Osteoblast (primary cell): ENCODE measurements around the gene CDH5. TPM values are rescaled to one million over a fixed set of nuclear protein-coding genes. Genes with fewer than 3 reads are reported as not detected.

Experiments used
- DNase-seq: peaks from one replicate; pipeline ENCODE4 v3.0.0; 2011; ENCODE audit warnings: low spot score, mixed read lengths; ENCODE audit not compliant: insufficient read length; ENCODE audit errors: missing footprints
- H2AFZ ChIP-seq: 2 replicates; pipeline ENCODE4 v1.6.0; 2011; ENCODE audit warnings: mild to moderate bottlenecking, low read length
- H3K27ac ChIP-seq: 2 replicates; pipeline ENCODE4 v1.5.1; 2011; ENCODE audit warnings: mild to moderate bottlenecking, low read depth, low read length, moderate library complexity
- H3K27me3 ChIP-seq: 2 replicates; pipeline ENCODE4 v1.6.0; 2012; ENCODE audit warnings: mild to moderate bottlenecking, control low read depth, inconsistent platforms, low read length, moderate library complexity; ENCODE audit not compliant: insufficient read depth
- H3K36me3 ChIP-seq: 2 replicates; pipeline ENCODE4 v1.5.1; 2011; ENCODE audit warnings: mild to moderate bottlenecking, low read length, control low read depth, moderate library complexity; ENCODE audit not compliant: insufficient read depth
- H3K4me1 ChIP-seq: 2 replicates; pipeline ENCODE4 v1.5.1; 2011; ENCODE audit warnings: mild to moderate bottlenecking, low read length, control low read depth, moderate library complexity; ENCODE audit not compliant: insufficient read depth
- H3K4me2 ChIP-seq: 2 replicates; pipeline ENCODE4 v1.6.0; 2011; ENCODE audit warnings: mild to moderate bottlenecking, low read length; ENCODE audit not compliant: insufficient read depth
- H3K4me3 ChIP-seq: fragments of 200-600 bp; sonication (generic); 3 replicates; pipeline ENCODE4 v1.5.1; 2012; ENCODE audit warnings: mild to moderate bottlenecking, low read length, inconsistent platforms; ENCODE audit not compliant: insufficient read depth
- H3K79me2 ChIP-seq: 2 replicates; pipeline ENCODE4 v1.6.0; 2012; ENCODE audit warnings: mild to moderate bottlenecking, low read length, control low read depth, inconsistent platforms; ENCODE audit not compliant: insufficient read depth
- H3K9me3 ChIP-seq: 2 replicates; pipeline ENCODE4 v1.5.1; 2011; ENCODE audit warnings: low read depth, low read length, control low read depth
- H4K20me1 ChIP-seq: 2 replicates; pipeline ENCODE4 v1.6.0; 2012; ENCODE audit warnings: mild to moderate bottlenecking, low read length, control low read depth; ENCODE audit not compliant: insufficient read depth
- total RNA-seq: library from RNA; depleted of rRNA; stranded (reverse); fragments of >200 nt; gene quantifications from 2 replicates; pipeline ENCODE4 v1.2.3, GENCODE V29; 2012
- TF ChIP-seq, protein P1 (sequence below): IDR thresholded peaks from 2 replicates; pipeline ENCODE4 v1.5.1; 2011; ENCODE audit warnings: mild to moderate bottlenecking, low read depth, low read length, moderate library complexity; ENCODE audit errors: extremely low read depth

Gene CDH5
- total RNA-seq, 1 donor, result 0.72 TPM

DNA sequence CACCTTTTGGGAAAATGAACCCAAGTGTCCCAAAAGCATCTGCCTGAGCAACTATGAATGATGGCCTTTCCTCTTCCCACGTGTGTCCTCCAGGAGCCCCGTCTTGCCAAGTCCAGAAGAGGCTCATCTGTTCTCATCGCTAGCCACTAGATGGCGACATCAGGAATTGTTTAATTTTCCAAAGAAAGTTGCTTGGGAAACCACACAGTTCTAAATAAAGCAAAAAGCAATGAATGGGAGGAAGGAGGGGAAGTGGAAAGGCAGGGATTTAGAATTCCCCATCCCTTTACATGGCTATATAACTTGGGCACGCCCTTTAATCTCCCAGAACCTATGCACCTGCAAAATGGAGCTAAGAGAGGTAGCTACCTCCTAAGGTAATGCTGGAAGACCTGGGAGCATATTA, 9.0 kb upstream of the CDH5 start:
- peaks cover 13% of the 10 kb centered on the region for H3K4me1 ChIP-seq
- TF ChIP-seq, protein P1, sequence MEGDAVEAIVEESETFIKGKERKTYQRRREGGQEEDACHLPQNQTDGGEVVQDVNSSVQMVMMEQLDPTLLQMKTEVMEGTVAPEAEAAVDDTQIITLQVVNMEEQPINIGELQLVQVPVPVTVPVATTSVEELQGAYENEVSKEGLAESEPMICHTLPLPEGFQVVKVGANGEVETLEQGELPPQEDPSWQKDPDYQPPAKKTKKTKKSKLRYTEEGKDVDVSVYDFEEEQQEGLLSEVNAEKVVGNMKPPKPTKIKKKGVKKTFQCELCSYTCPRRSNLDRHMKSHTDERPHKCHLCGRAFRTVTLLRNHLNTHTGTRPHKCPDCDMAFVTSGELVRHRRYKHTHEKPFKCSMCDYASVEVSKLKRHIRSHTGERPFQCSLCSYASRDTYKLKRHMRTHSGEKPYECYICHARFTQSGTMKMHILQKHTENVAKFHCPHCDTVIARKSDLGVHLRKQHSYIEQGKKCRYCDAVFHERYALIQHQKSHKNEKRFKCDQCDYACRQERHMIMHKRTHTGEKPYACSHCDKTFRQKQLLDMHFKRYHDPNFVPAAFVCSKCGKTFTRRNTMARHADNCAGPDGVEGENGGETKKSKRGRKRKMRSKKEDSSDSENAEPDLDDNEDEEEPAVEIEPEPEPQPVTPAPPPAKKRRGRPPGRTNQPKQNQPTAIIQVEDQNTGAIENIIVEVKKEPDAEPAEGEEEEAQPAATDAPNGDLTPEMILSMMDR, result peak; percentile 92

DNA sequence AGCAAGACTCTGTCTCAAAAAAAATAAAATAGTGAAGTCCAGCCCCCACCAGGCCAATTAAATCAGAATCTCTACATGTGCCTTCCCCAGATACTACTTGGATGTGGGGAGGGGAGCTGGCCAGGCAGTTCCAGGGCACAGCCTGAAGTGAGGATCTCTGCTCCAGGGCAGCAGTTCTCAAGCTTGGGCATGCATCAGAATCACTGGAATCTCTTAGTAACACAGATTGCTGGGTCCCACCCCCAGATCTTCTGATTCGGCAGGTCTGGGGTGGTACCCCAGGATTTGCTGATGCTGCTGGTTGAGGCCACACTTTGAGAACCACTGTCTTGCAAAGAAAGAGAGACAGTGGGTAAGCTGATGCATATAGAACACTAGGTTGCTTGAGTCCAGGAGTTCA, 8.3 kb upstream of the CDH5 start:
- H3K4me3 ChIP-seq, result no peak overlapping the region
- H3K4me2 ChIP-seq, result no peak overlapping the region
- peaks cover 13% of the 10 kb centered on the region for H3K4me1 ChIP-seq
- no peak overlapping the region for H2AFZ ChIP-seq
- no peaks in the 10 kb centered on the region for H3K9me3 ChIP-seq
- no peak overlapping the region for H3K27ac ChIP-seq
- H3K27me3 ChIP-seq, result peaks cover 47% of the 10 kb centered on the region
- TF ChIP-seq, protein P1, result no peak
- no peaks in the 10 kb centered on the region for H4K20me1 ChIP-seq
- DNase-seq, result no peak
- no peaks in the 10 kb centered on the region for H3K79me2 ChIP-seq
- H3K36me3 ChIP-seq, result no peaks in the 10 kb centered on the region

More for the DNA sequence above, 9.0 kb upstream of the CDH5 start:
- H3K4me3 ChIP-seq, result no peak overlapping the region
- no peak overlapping the region for H3K27ac ChIP-seq
- H3K4me2 ChIP-seq, result no peak overlapping the region
- no peaks in the 10 kb centered on the region for H4K20me1 ChIP-seq
- no peaks in the 10 kb centered on the region for H3K9me3 ChIP-seq
- H3K79me2 ChIP-seq, result no peaks in the 10 kb centered on the region
- H2AFZ ChIP-seq, result no peak overlapping the region
- DNase-seq, result peak; percentile 95
- H3K36me3 ChIP-seq, result no peaks in the 10 kb centered on the region
- peaks cover 47% of the 10 kb centered on the region for H3K27me3 ChIP-seq

DNA sequence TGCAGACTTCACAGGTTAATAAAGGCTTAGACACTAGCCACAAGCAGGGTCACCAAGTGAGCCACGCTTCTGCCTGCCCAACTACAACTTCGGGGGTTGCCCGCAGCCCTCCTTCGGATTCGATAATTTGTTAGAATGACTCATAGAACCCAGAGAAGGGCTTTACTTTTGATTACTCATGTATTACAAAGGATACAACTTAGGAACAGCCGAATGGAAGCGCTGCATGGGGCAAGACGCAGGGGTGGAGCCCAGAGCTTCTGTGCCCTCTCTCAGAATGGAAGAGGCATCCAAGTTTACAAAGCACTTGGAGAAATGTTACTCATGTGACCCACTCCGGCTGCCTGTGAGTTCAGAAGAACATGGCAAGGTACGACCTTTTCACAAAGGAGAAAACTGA, 7.5 kb upstream of the CDH5 start:
- Histone ChIP-seq H3K27ac (no peak overlapping the region), H3K27me3 (peaks cover 40% of the 10 kb centered on the region)

DNA sequence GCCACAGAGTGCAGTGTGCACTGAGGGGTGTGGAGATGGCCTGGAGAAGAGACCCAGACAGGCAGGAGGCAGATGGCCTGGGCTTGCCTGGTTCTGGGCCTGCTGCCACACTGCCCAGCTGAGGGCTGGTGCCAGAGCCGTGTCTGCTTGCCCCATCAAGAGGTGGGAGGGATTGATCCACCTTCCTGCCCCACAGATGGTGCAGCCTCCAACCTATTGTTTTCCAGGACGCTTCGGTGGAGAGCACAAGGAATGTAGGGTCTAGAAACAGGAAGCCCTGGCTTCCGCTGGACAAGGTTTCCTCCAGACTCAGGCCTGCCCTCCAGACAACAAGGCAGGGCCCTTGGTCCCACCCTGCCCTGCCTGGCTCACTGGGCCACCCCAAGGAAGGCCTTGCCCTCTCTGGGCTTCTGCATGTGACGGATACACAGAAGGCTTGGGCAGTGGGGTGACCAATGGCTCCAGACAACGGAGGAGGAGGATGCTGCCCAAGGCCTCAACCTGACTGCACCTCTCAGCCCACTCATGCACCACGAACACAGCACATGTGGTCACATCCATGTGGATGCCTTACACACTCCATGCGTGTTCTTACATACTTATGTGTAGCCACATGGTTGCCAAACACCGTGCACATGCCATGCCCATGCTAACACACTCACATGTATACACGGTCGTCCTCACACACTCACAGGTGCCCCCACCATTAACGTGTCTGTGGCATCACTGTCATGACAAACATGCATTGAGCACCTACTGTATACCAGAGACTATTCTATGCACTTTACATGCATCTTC, 6.5 kb upstream of the CDH5 start:
- peak overlapping the region; percentile 5 for H2AFZ ChIP-seq
- H3K27ac ChIP-seq, result no peak overlapping the region
- peaks cover 21% of the 10 kb centered on the region for H3K4me1 ChIP-seq

More for the DNA sequence above, 7.5 kb upstream of the CDH5 start:
- Histone ChIP-seq H2AFZ (peak overlapping the region; percentile 5), H3K79me2 (no peaks in the 10 kb centered on the region), H3K9me3 (no peaks in the 10 kb centered on the region), H3K4me2 (peak overlapping the region; percentile 43), H3K4me1 (peaks cover 13% of the 10 kb centered on the region), H4K20me1 (no peaks in the 10 kb centered on the region), H3K36me3 (no peaks in the 10 kb centered on the region), H3K4me3 (no peak overlapping the region)
- peak; percentile 97 for DNase-seq
- TF ChIP-seq, protein P1, result no peak

More for the DNA sequence above, 6.5 kb upstream of the CDH5 start:
- TF ChIP-seq, protein P1, result no peak
- DNase-seq, result no peak
- peaks cover 32% of the 10 kb centered on the region for H3K27me3 ChIP-seq
- H4K20me1 ChIP-seq, result no peaks in the 10 kb centered on the region
- H3K79me2 ChIP-seq, result no peaks in the 10 kb centered on the region
- H3K9me3 ChIP-seq, result no peaks in the 10 kb centered on the region
- no peak overlapping the region for H3K4me3 ChIP-seq
- no peak overlapping the region for H3K4me2 ChIP-seq
- H3K36me3 ChIP-seq, result no peaks in the 10 kb centered on the region
